Measurements from ENCODE around the gene TGFBR1.
"Not testable (repeated sequence)": the region's sequence is repeated elsewhere in the genome, so short reads cannot be mapped to it uniquely, and the experiment has no call there.

TGFBR1 gene

DNA sequence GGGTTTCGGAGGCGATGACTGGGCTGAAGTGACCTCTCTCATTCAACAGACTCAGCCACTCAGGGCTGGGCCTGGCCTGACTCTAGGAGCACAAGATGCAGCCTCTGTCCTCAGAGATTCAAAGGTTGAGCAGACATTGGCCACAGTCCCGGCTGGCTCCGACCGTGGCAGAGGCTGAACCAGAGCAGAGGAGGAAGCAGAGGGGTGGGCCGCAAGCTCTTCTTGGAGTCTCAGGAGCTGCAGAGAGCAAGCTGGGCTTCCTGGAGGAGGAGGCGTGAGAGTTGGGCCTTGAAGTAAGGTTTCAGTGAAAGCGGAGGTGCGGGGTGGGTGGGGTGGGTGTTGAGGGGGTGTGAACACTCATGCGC, 79.2 kb downstream of the TGFBR1 start:
- H3K4me3 Mint-ChIP-seq, result no peak overlapping the region
- H3K9me3 Mint-ChIP-seq, result no peaks in the 10 kb centered on the region
- H3K27ac Mint-ChIP-seq, result peak overlapping the region; percentile 64
- H3K27me3 Mint-ChIP-seq (ENCODE audit: low read depth), result peaks cover 12% of the 10 kb centered on the region
- H3K36me3 Mint-ChIP-seq (ENCODE audit: low read depth), result peaks cover 1% of the 10 kb centered on the region
- peaks cover 52% of the 10 kb centered on the region for H3K4me1 Mint-ChIP-seq (ENCODE audit: low read depth)

DNA sequence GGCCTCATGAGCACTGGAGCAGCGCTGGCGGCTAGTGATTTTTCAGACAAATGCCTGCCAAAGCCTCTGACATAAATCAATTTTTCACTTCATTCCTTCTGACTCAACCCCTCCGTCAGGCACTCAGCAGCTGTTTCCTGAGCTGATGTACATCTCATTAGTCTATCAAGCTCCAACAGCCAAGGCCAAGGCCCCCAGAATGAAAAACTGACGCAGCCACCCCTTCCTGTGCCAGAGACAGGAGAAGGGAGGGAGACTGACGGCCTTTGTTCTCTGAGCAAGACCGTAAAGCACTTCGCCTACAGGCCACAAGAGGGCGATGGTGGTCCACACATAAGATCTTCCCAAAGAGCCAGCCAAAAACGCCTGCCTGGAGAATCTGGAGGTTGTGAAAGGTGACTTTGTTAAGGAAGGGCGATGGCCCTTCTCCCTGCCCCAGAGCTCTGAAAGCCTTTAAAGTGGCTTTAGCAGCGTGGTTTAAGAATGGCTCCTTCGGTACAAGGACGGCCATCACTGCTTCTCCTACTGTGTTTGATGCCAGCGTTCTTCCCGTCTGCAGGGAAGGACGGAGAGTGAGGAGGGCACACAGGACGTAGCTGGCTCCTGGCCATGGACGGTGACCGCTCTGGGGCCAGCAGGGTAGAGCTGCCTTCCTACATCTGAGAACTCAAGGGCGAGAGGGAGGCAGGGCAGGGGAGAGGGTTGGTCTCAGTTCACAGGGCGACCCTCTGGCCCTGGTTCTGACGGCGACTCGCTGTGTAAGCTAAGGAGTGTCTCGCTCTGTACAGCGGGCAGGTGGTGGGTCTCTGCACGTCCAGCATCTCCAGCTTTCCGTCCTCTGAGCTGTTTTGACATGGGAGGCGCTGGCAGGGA, 79.8 kb downstream of the TGFBR1 start:
- Mint-ChIP-seq H3K27ac (no peak overlapping the region), H3K4me3 (peak overlapping the region; percentile 20), H3K27me3 (ENCODE audit: low read depth) (peaks cover 15% of the 10 kb centered on the region), H3K36me3 (ENCODE audit: low read depth) (peaks cover 1% of the 10 kb centered on the region), H3K4me1 (ENCODE audit: low read depth) (peaks cover 46% of the 10 kb centered on the region), H3K9me3 (no peaks in the 10 kb centered on the region)

DNA sequence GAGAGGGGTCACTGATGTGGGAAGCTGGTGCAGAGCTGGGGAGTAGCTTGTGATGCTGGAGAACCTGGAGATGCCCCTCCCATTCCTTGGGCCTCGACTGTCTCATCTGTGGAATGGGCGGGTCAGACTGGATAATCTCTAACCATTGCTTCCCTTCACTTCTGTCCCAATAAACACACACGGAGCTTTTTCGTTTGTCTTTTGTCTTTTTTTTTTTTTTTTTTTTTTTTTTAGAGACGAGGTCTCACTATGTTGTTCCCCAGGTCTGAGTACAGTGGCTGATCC, 80.4 kb downstream of the TGFBR1 start:
- Mint-ChIP-seq H3K4me1 (ENCODE audit: low read depth) (peaks cover 42% of the 10 kb centered on the region), H3K9me3 (no peaks in the 10 kb centered on the region), H3K27ac (no peak overlapping the region), H3K4me3 (no peak overlapping the region), H3K27me3 (ENCODE audit: low read depth) (peaks cover 15% of the 10 kb centered on the region), H3K36me3 (ENCODE audit: low read depth) (peaks cover 1% of the 10 kb centered on the region)

DNA sequence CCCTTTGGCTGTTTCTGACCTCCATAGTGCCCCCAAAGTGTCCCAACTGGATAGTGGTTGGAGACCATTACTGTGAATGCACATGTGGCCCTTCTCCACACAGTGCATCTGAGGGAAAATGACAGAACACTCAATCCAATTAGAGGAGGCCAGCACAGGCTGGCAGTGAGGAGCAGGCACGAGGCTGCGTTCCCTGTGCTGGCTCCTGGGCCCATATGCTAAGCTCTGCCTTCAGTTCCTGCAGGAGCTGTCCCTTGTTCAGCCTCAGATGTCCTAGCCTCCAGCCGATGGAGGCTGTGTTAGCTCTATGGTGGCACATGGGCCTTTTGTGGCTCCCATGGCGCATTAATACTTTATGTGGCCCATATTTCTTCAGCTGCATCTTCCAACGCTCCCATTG, 81.0 kb downstream of the TGFBR1 start:
- Mint-ChIP-seq H3K27me3 (ENCODE audit: low read depth) (peaks cover 20% of the 10 kb centered on the region), H3K9me3 (no peaks in the 10 kb centered on the region), H3K36me3 (ENCODE audit: low read depth) (peaks cover 1% of the 10 kb centered on the region), H3K4me3 (no peak overlapping the region), H3K4me1 (ENCODE audit: low read depth) (peaks cover 37% of the 10 kb centered on the region), H3K27ac (no peak overlapping the region)

DNA sequence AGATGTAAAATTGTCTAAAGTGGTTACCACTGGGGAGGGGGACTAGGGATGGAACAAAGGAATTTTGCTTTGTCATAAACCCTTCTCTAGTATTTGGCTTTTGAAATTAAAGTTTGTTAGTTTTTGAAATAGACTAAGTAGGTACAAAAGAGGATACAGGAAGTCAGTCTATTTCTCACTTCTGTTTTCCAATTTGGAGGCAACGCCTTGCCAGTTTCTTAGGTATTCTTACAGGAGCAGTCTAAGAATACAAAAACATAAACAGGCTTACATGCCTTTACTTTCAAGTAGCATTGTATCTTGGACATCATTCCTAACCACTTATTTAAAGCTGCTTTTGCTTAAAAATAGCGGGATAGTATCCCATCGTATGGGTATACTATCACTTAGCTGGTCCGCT, 82.4 kb downstream of the TGFBR1 start:
- H3K4me1 Mint-ChIP-seq (ENCODE audit: low read depth), result peaks cover 25% of the 10 kb centered on the region
- no peak overlapping the region for H3K27ac Mint-ChIP-seq
- H3K27me3 Mint-ChIP-seq (ENCODE audit: low read depth), result peaks cover 32% of the 10 kb centered on the region
- no peaks in the 10 kb centered on the region for H3K9me3 Mint-ChIP-seq
- H3K36me3 Mint-ChIP-seq (ENCODE audit: low read depth), result no peaks in the 10 kb centered on the region
- H3K4me3 Mint-ChIP-seq, result no peak overlapping the region

DNA sequence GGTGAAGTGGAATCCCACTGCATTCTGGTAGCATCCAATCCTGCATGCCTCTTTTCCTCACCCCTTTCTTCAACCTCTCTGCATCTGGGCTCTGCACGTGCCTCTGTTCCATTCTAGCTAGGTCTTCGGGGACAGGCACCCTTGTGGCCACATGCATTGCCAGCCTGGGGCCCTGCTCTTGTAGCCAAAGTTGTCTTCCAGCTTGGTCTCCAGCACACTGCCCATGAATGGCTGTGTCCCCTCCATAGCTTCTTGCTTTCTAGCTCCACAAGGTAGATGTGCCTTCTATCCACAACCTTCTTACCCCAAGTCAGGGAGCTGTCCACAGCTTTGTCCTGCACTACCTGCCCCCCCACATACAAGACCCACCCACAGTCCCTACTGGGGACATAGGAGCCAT, 84.3 kb downstream of the TGFBR1 start:
- H3K4me1 Mint-ChIP-seq (ENCODE audit: low read depth), result peaks cover 24% of the 10 kb centered on the region
- H3K4me3 Mint-ChIP-seq, result no peak overlapping the region
- H3K27me3 Mint-ChIP-seq (ENCODE audit: low read depth), result peaks cover 36% of the 10 kb centered on the region
- no peaks in the 10 kb centered on the region for H3K36me3 Mint-ChIP-seq (ENCODE audit: low read depth)
- no peak overlapping the region for H3K27ac Mint-ChIP-seq
- no peaks in the 10 kb centered on the region for H3K9me3 Mint-ChIP-seq

DNA sequence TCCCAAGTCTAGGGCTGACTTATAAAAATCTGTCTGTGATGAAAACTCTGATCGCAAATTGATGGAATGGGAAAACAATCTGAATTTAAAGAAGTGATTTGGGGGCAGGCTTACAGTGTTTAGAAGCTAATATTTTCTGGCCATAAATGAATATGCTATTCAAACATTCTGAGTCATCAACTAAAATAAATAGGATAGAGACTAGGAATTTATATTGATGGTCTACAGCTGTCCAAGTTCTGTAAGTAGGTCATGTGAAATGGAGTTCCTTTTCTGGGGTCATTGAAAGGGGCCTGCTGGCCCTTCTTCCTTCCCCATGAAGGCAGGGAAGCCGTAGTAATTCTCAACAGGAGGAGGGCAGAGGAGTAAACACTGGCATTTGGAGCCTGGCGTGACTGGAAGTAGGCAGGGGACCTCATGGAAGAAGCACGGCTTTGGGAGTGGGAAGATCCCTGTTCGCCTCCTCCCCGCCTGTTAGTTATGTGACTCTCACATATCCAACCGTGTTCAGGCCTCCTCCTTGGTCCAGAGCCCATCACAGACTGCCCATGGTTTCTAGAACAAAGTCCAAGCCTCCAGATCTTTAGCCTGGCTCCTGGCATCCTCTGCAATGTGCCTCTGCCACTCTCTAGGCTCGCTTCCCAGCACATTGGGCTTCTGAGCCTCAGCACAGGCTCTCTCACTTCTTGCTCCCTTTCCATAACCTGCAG, 85.1 kb downstream of the TGFBR1 start:
- Mint-ChIP-seq H3K36me3 (ENCODE audit: low read depth) (no peaks in the 10 kb centered on the region), H3K27me3 (ENCODE audit: low read depth) (peaks cover 39% of the 10 kb centered on the region), H3K9me3 (no peaks in the 10 kb centered on the region), H3K4me1 (ENCODE audit: low read depth) (peaks cover 18% of the 10 kb centered on the region), H3K27ac (no peak overlapping the region), H3K4me3 (no peak overlapping the region)

DNA sequence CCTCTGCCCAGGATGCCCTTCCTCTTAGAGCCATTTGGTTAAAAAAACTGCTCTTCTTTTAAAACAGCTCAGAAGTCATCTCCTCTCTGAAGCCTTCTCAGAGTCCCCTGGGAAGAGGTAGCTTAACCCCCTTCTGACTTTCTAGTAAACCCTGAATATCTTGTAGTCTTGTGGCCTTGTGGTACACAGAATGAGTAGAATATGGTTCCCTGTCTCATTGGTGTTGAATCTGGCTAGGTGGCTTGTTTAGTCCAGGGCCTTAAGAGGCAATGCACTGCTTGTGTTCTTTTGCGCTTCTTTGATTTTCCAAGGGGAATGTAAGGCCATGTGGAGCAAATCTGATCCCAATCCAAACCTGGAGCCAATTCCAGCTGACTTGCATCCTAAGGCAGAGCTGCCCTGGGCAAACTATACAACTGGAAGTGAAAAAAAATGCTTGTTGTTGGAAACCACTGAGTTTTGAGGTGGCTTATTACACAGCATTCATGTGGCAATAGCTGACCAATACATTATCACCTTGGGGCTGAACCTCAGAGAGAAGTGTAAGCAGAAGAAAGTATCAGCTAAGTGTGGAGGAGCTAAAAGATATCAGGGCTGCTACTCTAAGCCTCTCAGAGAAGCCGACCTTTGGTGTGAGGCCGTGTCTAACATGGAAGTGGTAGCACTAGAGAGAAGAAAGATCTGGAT, 85.8 kb downstream of the TGFBR1 start:
- Mint-ChIP-seq H3K27ac (no peak overlapping the region), H3K4me1 (ENCODE audit: low read depth) (peaks cover 19% of the 10 kb centered on the region), H3K27me3 (ENCODE audit: low read depth) (peaks cover 39% of the 10 kb centered on the region), H3K4me3 (no peak overlapping the region), H3K36me3 (ENCODE audit: low read depth) (no peaks in the 10 kb centered on the region), H3K9me3 (no peaks in the 10 kb centered on the region)

DNA sequence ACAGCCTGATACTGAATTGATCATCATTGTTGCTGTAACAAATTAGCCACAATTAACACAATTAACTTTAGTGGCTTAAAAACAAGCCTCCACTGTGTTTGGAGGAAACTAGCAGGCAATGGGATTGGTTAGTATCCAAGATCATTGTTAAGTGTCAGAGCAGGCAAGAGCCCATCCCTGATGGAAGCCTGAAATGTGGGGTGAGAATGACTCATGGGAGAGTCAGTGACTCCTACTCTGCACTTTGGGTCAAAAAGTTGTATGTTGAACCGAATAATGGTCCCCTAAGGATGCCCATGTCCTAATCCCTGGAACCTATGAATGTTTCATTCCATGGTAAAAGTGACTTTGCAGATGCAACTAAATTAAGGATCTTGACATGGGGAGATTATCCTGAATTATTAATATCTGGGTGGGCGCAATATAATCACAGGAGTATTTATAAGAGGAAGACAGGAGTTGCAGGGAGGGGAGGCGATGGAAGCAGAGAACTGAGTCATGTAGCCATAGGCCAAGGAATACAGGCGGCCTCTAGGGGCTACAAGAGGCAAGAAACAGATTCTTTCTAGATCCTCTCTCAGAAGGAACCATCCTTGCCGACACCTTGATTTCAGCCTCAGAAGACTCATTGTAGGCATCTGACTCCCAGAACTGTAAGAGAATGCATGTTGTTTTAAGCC, 88.0 kb downstream of the TGFBR1 start:
- H3K27me3 Mint-ChIP-seq (ENCODE audit: low read depth), result peaks cover 36% of the 10 kb centered on the region
- peak overlapping the region; percentile 5 for H3K27ac Mint-ChIP-seq

DNA sequence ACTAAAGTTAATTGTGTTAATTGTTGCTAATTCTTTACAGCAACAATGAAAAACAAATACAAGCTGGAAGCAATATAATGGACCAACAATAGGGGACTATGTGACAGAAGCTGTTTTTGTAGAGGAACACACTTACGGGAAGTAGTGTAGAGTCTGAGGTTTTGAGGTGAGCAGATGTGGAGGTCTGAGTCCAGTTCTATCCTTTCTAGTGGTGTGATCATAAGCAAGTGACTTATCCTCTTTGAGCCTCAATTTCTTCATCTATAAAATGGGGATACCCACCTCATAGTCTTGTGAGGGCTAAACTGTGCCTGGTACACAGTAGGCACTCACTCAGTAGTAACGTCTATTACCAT, 88.5 kb downstream of the TGFBR1 start:
- Mint-ChIP-seq H3K36me3 (ENCODE audit: low read depth) (no peaks in the 10 kb centered on the region), H3K27ac (no peak overlapping the region), H3K27me3 (ENCODE audit: low read depth) (peaks cover 32% of the 10 kb centered on the region), H3K9me3 (no peaks in the 10 kb centered on the region), H3K4me3 (no peak overlapping the region), H3K4me1 (ENCODE audit: low read depth) (peaks cover 30% of the 10 kb centered on the region)

More for the DNA sequence above, 88.0 kb downstream of the TGFBR1 start:
- H3K36me3 Mint-ChIP-seq (ENCODE audit: low read depth), result no peaks in the 10 kb centered on the region
- no peak overlapping the region for H3K4me3 Mint-ChIP-seq
- H3K4me1 Mint-ChIP-seq (ENCODE audit: low read depth), result peaks cover 29% of the 10 kb centered on the region
- H3K9me3 Mint-ChIP-seq, result no peaks in the 10 kb centered on the region

DNA sequence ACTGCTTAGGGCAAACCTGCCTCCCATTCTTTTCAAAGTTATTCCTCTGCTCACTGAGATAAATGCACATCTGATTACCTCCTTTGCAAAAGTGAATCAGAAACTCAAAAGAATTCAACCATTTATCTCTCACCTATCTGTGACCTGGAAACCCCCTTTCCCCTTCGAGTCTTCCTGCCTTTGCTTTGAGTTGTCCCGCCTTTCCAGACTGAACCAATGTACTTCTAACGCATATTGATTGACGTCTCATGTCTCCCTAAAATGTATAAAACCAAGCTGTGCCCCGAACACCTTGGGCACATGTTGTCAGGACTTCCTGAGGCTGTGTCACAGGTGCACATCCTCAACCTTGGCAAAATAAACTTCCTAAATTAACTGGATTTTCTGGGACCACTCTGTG, 91.6 kb downstream of the TGFBR1 start:
- not testable (repeated sequence) for H3K27ac Mint-ChIP-seq; H3K4me3 Mint-ChIP-seq; H3K9me3 Mint-ChIP-seq; H3K36me3 Mint-ChIP-seq (ENCODE audit: low read depth)
- Mint-ChIP-seq H3K4me1 (ENCODE audit: low read depth) (peaks cover 31% of the 10 kb centered on the region), H3K27me3 (ENCODE audit: low read depth) (peaks cover 28% of the 10 kb centered on the region)

DNA sequence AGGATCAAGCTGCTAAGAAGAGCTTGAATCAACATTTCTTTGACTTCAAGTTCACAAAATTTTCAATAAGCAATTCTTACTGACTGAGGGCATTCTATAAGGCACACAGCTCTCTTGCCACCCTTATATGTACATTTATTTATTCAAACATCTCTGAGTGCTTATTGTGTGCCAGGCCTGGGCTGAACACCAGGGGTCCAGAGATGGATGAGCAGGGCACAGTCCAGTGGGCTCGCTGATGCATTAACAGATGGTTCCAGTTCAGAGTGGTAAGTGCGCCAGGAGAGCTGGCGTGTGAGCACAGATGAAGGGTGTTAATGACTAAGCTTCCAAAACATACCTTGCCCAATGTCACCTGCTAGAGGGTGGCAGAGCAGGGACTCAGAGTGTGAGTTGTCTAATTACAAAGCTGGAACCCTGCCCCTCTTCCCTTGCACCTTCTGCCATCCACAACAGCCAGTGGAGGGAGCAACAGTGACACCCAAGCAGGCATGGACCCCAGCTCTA, 92.3 kb downstream of the TGFBR1 start:
- peak overlapping the region; percentile 7 for H3K27ac Mint-ChIP-seq
- H3K9me3 Mint-ChIP-seq, result no peaks in the 10 kb centered on the region
- H3K27me3 Mint-ChIP-seq (ENCODE audit: low read depth), result peaks cover 29% of the 10 kb centered on the region
- no peaks in the 10 kb centered on the region for H3K36me3 Mint-ChIP-seq (ENCODE audit: low read depth)
- no peak overlapping the region for H3K4me3 Mint-ChIP-seq
- H3K4me1 Mint-ChIP-seq (ENCODE audit: low read depth), result peaks cover 31% of the 10 kb centered on the region

DNA sequence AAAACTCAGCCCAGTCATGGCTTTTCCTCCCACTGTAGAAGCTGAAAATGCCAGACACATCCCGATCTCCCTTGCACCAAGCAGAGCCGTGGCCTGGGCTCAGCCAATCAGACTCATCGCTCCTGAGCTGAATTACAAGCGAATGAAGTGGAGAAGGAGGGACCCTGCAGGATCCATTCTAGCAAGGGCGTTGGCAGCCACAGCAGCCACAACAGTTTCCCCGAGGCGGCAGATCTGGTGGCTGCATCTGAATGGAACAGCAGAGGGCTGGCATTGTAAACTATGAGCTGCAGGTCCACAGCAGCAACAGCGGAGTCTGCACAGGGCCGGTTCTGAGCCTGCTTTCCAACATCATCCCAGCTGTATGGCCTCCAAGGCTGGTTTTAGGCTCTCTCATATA, 93.1 kb downstream of the TGFBR1 start:
- peaks cover 27% of the 10 kb centered on the region for H3K27me3 Mint-ChIP-seq (ENCODE audit: low read depth)
- H3K4me3 Mint-ChIP-seq, result no peak overlapping the region
- H3K9me3 Mint-ChIP-seq, result no peaks in the 10 kb centered on the region
- no peaks in the 10 kb centered on the region for H3K36me3 Mint-ChIP-seq (ENCODE audit: low read depth)
- H3K4me1 Mint-ChIP-seq (ENCODE audit: low read depth), result peaks cover 28% of the 10 kb centered on the region
- no peak overlapping the region for H3K27ac Mint-ChIP-seq

DNA sequence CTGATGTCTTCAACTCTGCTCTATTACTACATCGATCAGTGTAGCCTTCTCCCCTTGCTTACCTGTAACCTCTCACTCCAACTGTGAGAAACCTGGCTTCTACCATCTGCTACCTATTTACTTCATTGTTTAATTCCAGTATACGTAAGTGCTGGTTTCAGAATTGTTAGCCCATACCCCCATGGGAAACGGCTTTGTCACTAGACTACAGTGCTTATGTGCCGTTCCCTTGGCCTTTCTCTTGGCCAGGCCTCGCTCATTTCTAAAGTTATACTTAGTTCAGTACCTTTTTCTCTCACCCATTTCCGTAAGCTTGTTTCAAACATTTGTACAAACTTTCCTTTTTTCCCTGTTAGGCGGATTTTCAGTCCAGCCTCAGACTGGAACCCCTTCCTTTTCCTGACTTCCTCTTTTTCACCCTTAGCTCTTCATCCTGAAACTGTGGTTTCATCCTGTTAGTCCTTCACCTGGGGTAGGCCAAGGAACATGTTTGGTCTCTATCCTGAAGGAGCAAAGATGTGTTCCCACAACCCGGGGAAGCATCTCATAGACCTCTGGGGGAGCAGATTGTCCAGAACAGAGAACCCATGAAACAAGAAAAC, 95.1 kb downstream of the TGFBR1 start:
- Mint-ChIP-seq H3K27me3 (ENCODE audit: low read depth) (peaks cover 26% of the 10 kb centered on the region), H3K4me3 (no peak overlapping the region), H3K9me3 (no peaks in the 10 kb centered on the region), H3K4me1 (ENCODE audit: low read depth) (peaks cover 19% of the 10 kb centered on the region), H3K36me3 (ENCODE audit: low read depth) (no peaks in the 10 kb centered on the region), H3K27ac (no peak overlapping the region)
